ENCODE measurements around the gene RNASEH1.

Gene RNASEH1

GRCh38 chr2:3534251-3534814 is 23.8 kb downstream of the RNASEH1 start:
- no peak for DNase-seq (ENCODE audit: extremely low read depth, low read depth)
- TF ChIP-seq CTCF (IDR thresholded peaks at IDR 0.05; ENCODE audit: low read depth, low read length), result no peak

GRCh38 chr2:3533836-3534235 is 24.3 kb downstream of the RNASEH1 start:
- no peak for DNase-seq (ENCODE audit: extremely low read depth, low read depth)
- no peak for TF ChIP-seq CTCF (IDR thresholded peaks at IDR 0.05; ENCODE audit: low read depth, low read length)

- no peak for DNase-seq (ENCODE audit: extremely low read depth, low read depth)
Observed at GRCh38 chr2:3532941-3533340, 25.2 kb downstream of the RNASEH1 start.

GRCh38 chr2:3529316-3530025 is 28.7 kb downstream of the RNASEH1 start:
- DNase-seq (ENCODE audit: extremely low read depth, low read depth), result no peak
- no peak for TF ChIP-seq CTCF (IDR thresholded peaks at IDR 0.05; ENCODE audit: low read depth, low read length)

More at GRCh38 chr2:3532941-3533340, 25.2 kb downstream of the RNASEH1 start:
- TF ChIP-seq CTCF (IDR thresholded peaks at IDR 0.05; ENCODE audit: low read depth, low read length), result no peak

- no peak for DNase-seq (ENCODE audit: extremely low read depth, low read depth)
- TF ChIP-seq CTCF (IDR thresholded peaks at IDR 0.05; ENCODE audit: low read depth, low read length), result no peak
Observed at GRCh38 chr2:3527886-3528785, 30.0 kb downstream of the RNASEH1 start.

- no peak for DNase-seq (ENCODE audit: extremely low read depth, low read depth)
- no peak for TF ChIP-seq CTCF (IDR thresholded peaks at IDR 0.05; ENCODE audit: low read depth, low read length)
Observed at GRCh38 chr2:3526871-3527270, 31.3 kb downstream of the RNASEH1 start.

All from AG09319 (cell line).